HL-60 (cell line): ENCODE measurements around the gene TMPRSS2.

ENCODE experiments used
- DNase-seq, 2 experiments: peaks; one replicate each; pipeline ENCODE4 v3.0.0-alpha.2; 2010 to 2020; ENCODE audit warnings: low read depth in 1 of 2, low spot score in 1 of 2
- H3K27ac ChIP-seq: fragments of 250-450 bp; sonication (Bioruptor Pico); replicated peaks from 2 replicates; pipeline ENCODE4 v1.5.1; 2020; ENCODE audit warnings: mild to moderate bottlenecking, moderate library complexity
- H3K27me3 ChIP-seq: fragments of 250-450 bp; sonication (Bioruptor Pico); 2 replicates; pipeline ENCODE4 v1.5.1; 2021; ENCODE audit warnings: mild to moderate bottlenecking, moderate library complexity; ENCODE audit not compliant: insufficient read depth, poor library complexity, severe bottlenecking
- H3K4me3 ChIP-seq: replicated peaks from 2 replicates; pipeline ENCODE4 v1.5.1; 2011; ENCODE audit warnings: mild to moderate bottlenecking, control low read depth, low read length; ENCODE audit not compliant: insufficient read depth
- GABPA ChIP-seq: IDR thresholded peaks from 2 replicates; pipeline ENCODE4 v1.6.1; 2012; ENCODE audit warnings: low read depth
- POLR2AphosphoS5 ChIP-seq: IDR thresholded peaks from 2 replicates; pipeline ENCODE4 v1.6.1; 2012; ENCODE audit warnings: low read depth
- SPI1 ChIP-seq: IDR thresholded peaks from 2 replicates; pipeline ENCODE4 v1.6.1; 2012; ENCODE audit warnings: low read depth, mild to moderate bottlenecking, borderline replicate concordance
- TF ChIP-seq, protein P1 (sequence below): IDR thresholded peaks from 2 replicates; pipeline ENCODE4 v1.6.1; 2012; ENCODE audit warnings: low read depth; ENCODE audit not compliant: insufficient replicate concordance
- TF ChIP-seq, protein P2 (sequence below): IDR thresholded peaks from one replicate; pipeline ENCODE4 v1.5.1; 2011; ENCODE audit warnings: low read length, control low read depth, inconsistent platforms; ENCODE audit not compliant: insufficient read depth

TMPRSS2 gene

DNA sequence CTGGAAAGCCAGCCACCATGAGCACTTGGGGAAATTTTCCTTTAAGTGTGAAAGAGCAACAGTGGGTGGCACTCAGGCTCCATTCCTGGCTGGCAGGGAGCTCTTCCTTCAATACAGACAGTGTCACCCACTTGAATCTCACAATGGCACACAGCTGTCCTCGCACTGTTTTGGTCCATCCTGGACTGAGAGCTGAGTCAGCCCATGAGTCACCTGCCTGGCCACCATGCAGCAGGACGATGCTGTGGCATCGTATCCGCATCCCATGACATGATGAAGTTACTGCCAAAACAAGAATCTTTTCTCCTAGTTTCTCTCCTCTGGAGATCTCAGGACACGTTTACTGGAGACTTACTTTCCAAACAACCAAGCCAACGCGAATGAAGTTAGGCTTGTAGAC lies 6.0 kb downstream of the TMPRSS2 start:
- no peak for DNase-seq
- no peak overlapping the region for H3K27ac ChIP-seq
- H3K27me3 ChIP-seq = peaks cover 12% of the 10 kb centered on the region
- TF ChIP-seq GABPA (no peak), SPI1 (no peak)
- TF ChIP-seq, protein P1, sequence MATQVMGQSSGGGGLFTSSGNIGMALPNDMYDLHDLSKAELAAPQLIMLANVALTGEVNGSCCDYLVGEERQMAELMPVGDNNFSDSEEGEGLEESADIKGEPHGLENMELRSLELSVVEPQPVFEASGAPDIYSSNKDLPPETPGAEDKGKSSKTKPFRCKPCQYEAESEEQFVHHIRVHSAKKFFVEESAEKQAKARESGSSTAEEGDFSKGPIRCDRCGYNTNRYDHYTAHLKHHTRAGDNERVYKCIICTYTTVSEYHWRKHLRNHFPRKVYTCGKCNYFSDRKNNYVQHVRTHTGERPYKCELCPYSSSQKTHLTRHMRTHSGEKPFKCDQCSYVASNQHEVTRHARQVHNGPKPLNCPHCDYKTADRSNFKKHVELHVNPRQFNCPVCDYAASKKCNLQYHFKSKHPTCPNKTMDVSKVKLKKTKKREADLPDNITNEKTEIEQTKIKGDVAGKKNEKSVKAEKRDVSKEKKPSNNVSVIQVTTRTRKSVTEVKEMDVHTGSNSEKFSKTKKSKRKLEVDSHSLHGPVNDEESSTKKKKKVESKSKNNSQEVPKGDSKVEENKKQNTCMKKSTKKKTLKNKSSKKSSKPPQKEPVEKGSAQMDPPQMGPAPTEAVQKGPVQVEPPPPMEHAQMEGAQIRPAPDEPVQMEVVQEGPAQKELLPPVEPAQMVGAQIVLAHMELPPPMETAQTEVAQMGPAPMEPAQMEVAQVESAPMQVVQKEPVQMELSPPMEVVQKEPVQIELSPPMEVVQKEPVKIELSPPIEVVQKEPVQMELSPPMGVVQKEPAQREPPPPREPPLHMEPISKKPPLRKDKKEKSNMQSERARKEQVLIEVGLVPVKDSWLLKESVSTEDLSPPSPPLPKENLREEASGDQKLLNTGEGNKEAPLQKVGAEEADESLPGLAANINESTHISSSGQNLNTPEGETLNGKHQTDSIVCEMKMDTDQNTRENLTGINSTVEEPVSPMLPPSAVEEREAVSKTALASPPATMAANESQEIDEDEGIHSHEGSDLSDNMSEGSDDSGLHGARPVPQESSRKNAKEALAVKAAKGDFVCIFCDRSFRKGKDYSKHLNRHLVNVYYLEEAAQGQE = no peak
- H3K4me3 ChIP-seq = no peak overlapping the region

DNA sequence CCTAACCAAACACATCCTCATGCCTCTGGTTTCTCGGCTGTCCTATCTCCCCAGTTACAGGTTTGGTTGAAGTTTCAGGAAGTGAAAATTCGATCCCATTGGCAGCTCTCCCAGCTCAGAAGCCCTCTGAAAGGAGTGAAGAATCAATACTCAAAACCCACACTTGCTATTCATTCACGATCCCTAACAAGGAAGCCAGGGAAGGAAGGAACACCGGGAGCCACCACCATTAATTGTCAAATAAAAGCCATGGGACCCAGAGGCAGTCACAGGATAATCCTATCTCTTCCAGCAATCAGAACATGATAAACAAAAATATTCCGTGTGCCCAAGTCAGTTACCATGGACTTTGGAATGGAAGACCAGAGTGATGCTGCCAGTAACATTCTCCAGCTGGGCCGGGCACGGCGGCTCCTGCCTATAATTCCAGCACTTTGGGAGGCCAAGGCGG lies 7.0 kb downstream of the TMPRSS2 start:
- Histone ChIP-seq H3K27ac (no peak overlapping the region), H3K4me3 (no peak overlapping the region), H3K27me3 (peaks cover 2% of the 10 kb centered on the region)
- TF ChIP-seq, protein P2, sequence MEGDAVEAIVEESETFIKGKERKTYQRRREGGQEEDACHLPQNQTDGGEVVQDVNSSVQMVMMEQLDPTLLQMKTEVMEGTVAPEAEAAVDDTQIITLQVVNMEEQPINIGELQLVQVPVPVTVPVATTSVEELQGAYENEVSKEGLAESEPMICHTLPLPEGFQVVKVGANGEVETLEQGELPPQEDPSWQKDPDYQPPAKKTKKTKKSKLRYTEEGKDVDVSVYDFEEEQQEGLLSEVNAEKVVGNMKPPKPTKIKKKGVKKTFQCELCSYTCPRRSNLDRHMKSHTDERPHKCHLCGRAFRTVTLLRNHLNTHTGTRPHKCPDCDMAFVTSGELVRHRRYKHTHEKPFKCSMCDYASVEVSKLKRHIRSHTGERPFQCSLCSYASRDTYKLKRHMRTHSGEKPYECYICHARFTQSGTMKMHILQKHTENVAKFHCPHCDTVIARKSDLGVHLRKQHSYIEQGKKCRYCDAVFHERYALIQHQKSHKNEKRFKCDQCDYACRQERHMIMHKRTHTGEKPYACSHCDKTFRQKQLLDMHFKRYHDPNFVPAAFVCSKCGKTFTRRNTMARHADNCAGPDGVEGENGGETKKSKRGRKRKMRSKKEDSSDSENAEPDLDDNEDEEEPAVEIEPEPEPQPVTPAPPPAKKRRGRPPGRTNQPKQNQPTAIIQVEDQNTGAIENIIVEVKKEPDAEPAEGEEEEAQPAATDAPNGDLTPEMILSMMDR = no peak
- TF ChIP-seq GABPA = no peak
- DNase-seq = no peak

DNA sequence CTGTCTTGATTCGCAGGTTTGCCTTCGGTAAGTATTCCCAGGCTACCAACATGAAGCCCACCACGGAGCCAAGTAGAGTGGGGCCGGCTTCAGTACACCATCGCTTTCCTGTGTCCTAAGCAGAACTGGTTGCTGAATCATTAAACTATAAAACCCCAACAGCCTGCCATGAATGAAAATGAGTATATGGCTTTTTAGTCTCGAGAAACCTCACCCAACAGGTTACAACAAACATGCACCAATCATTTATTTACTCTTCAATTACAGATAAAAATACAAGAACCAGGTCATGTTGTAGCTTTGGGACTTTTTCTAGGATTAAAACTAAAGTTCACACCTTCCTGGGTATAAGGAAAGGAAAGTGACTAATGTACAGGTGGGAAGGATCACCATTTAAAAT lies 7.6 kb downstream of the TMPRSS2 start:
- Histone ChIP-seq H3K4me3 (no peak overlapping the region), H3K27ac (no peak overlapping the region), H3K27me3 (peaks cover 2% of the 10 kb centered on the region)
- TF ChIP-seq SPI1 (no peak), GABPA (no peak), POLR2AphosphoS5 (no peak)
- TF ChIP-seq, protein P2 = no peak
- TF ChIP-seq, protein P1 = no peak
- no peak for DNase-seq

DNA sequence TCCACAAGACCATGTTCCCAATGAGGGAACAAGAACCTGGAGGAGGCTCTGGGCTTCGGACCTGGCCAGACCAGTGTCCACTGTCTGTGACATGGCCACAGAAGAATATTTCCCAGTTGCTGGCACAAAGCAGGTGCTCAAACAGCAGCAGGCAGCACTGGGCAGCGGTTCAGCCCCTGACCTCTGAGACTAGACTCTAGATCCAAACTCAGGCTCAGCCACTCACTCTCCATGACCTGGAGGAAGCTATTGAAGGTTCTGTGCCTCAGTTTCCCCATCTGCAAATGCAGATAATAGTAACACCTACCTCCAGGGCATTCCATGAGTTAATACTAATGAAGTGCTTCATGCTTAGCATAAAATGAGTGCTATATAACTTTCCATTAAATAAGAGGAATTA lies 8.0 kb downstream of the TMPRSS2 start:
- H3K27ac ChIP-seq = no peak overlapping the region
- H3K27me3 ChIP-seq = peaks cover 2% of the 10 kb centered on the region
- TF ChIP-seq SPI1 (no peak), POLR2AphosphoS5 (no peak), GABPA (no peak)
- TF ChIP-seq, protein P1 = no peak
- TF ChIP-seq, protein P2 = no peak
- DNase-seq = no peak
- H3K4me3 ChIP-seq = no peak overlapping the region
